GM12865 (cell line): ENCODE measurements around the gene MUC20.
"Not testable (repeated sequence)": the region's sequence is repeated elsewhere in the genome, so short reads cannot be mapped to it uniquely, and the experiment has no call there.

Experiments used
- DNase-seq: peaks from one replicate; pipeline ENCODE4 v3.0.0; 2010; ENCODE audit warnings: low read depth
- H3K4me3 ChIP-seq: 2 replicates; pipeline ENCODE4 v1.5.1; 2011; ENCODE audit warnings: mild to moderate bottlenecking, low read depth, low read length, control low read depth
- TF ChIP-seq, protein P1 (sequence below): IDR thresholded peaks from 2 replicates; pipeline ENCODE4 v1.5.1; 2011; ENCODE audit warnings: low read length, control low read depth, low read depth, inconsistent platforms; ENCODE audit not compliant: insufficient read depth; ENCODE audit errors: missing control alignments

Gene MUC20

DNA sequence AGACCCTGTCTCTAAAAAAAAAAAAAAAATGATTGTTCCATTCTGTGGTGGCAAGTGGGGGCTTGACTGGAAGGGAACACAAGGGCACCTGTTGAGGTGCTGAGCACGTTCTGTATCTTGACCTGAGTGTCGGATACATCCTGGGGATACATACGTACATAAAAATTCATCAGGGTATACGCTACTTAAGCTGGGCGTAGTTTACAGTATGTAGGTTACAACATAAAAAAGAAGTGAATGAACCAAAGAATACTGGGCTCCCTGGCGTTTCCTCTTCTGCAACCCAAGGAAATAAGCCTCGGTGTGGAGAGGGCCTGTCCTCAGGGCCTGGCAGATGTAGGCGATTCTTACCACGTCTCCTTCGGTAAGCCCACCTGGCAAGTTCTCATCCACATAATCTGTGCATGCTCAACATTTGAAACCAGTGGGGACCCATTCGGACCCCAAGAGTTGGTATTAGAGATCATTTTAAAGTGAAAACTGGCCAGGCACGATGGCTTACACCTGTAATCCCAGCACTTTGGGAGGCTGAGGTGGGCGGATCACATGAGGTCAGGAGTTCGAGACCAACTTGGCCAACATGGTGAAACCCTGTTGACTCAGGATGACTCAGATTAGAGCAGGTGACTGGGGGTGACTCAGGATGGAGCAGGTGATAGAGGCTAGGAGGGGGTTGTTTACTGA is 5.1 kb upstream of the MUC20 start:
- no peak overlapping the region for H3K4me3 ChIP-seq
- DNase-seq: no peak
- TF ChIP-seq, protein P1, sequence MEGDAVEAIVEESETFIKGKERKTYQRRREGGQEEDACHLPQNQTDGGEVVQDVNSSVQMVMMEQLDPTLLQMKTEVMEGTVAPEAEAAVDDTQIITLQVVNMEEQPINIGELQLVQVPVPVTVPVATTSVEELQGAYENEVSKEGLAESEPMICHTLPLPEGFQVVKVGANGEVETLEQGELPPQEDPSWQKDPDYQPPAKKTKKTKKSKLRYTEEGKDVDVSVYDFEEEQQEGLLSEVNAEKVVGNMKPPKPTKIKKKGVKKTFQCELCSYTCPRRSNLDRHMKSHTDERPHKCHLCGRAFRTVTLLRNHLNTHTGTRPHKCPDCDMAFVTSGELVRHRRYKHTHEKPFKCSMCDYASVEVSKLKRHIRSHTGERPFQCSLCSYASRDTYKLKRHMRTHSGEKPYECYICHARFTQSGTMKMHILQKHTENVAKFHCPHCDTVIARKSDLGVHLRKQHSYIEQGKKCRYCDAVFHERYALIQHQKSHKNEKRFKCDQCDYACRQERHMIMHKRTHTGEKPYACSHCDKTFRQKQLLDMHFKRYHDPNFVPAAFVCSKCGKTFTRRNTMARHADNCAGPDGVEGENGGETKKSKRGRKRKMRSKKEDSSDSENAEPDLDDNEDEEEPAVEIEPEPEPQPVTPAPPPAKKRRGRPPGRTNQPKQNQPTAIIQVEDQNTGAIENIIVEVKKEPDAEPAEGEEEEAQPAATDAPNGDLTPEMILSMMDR: no peak

- TF ChIP-seq, protein P1: no peak
- no peak overlapping the region for H3K4me3 ChIP-seq
- DNase-seq: no peak
Observed at GRCh38 chr3:195717416-195717815, 3.4 kb upstream of the MUC20 start.

DNA sequence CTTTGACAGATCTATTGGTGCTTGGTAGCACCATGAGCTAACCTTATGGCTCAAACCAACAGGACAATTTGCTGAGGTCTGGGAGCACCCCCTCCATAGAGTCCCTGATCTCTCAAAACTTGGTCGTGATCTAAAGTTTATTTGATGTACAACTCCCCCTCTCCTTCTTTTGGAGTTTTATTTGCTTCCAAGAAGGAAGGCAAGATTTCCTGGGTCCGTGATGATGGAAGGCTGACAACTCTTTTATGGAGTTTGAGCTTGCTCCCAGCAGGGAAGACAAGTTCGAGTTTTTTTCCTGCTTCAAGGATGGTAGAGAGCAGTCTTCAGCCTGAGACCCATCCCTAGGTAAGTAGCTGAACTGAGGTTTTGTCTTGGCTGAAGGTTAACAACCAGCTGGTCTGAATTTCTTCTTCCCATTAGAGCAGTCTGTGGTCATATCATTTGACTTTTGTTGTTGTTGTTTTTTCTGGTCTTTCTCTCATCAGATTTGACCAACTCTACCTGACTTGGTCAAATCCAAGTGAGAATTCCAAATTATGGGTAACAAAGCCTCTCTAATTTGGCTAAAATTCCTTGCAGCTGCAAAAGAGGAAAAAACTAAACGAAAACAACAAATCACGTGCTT is 2.8 kb upstream of the MUC20 start:
- TF ChIP-seq, protein P1: no peak
- no peak overlapping the region for H3K4me3 ChIP-seq
- DNase-seq: no peak

- H3K4me3 ChIP-seq: no peak overlapping the region
- DNase-seq: no peak
- TF ChIP-seq, protein P1: no peak
Observed at GRCh38 chr3:195718477-195718984, 2.2 kb upstream of the MUC20 start.

- not testable (repeated sequence) for H3K4me3 ChIP-seq, DNase-seq
Observed at GRCh38 chr3:195719514-195720254, 1.1 kb upstream of the MUC20 start.

DNA sequence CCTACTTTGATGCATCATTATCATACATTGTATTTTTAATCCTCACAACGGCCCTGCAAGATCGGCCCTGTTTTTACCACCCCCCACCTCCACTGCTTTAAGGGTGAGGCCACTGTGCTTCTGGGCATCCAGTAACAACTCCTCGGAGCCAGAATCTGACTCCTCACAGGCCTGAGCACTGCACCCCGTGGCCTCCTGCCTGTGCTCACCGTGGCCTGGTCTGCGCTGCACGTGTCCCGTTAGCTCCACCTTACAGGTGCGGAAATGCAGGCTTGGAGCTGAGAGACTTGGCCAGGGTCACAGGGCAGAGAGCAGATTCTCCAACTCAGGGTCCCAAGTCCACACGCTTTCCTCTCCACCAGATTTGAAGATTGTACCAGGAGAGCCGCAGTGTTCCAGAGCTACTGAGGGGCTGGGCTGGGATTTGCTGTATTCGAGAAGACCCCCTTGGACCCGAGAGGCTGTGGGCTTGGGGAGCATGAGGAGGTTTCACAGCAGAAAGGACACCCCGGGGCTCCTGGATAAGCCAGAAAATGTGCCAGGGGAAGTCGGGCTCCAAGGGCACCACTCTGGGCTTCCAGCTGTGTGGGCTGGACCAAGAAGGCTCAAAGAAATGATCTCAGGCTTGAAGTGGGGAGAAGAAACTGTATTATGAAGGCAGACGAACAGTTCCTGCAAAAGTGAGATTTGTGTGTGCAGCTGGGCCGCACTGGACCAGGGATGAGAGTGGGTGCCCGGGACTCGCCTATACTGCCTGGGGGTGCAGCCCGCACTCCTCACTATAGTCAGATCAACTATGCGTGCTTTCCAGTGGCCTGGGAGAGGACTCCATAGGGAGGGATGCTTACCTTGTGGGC is 1.6 kb downstream of the MUC20 start:
- DNase-seq, H3K4me3 ChIP-seq: not testable (repeated sequence)

DNA sequence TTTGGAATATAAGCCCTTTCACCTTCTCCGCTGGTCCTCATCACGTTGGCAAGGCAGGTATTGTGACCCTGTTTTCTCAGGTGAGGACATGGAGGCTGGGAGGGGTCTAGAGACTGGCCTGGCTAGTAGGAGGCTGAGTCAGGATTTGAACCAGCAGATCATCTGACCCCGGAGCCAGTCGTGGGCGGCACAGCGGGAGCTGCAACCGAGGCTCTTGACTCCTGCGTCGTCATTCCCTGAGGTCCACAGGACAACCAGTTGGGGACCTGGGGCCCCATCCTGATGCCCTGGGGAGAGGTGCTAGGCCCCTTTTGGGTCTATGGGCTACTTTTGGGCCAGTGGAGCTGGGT is 2.2 kb downstream of the MUC20 start:
- DNase-seq, H3K4me3 ChIP-seq: not testable (repeated sequence)

DNA sequence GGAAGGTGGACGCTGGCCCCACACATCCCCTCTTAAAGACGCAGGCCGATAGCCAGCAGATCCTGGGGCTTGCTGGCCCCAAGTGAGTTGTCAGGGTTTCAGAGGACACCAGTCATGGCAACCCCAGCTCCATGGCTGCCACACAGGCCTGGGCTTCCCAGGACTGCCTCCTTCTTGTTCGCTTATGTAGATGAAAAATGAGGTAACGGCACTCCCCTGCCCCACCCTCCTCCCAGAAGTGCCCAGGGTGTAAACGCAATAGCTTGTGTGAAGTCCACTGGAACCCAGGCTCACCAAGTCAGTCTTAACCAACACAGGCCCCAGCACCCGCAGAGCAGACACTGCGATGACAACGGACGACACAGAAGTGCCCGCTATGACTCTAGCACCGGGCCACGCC is 3.6 kb downstream of the MUC20 start:
- not testable (repeated sequence) for H3K4me3 ChIP-seq, DNase-seq

- not testable (repeated sequence) for DNase-seq, H3K4me3 ChIP-seq
Observed at GRCh38 chr3:195725916-195726740, 5.3 kb downstream of the MUC20 start.
